GM18519 (cell line): Measurements from ENCODE around the gene FBXW8.
"Not testable (repeated sequence)": the region's sequence is repeated elsewhere in the genome, so short reads cannot be mapped to it uniquely, and the experiment has no call there.

Experiments used
- ATAC-seq: cut with Tn5 transposase; IDR thresholded peaks from one replicate; pipeline ENCODE4 v1.9.1; 2021; ENCODE audit warnings: mild to moderate bottlenecking, moderate library complexity; ENCODE audit not compliant: unreplicated experiment, low FRiP score

FBXW8 gene

GRCh38 chr12:117046861-117047530 lies 136.2 kb downstream of the FBXW8 start:
- ATAC-seq = no peak

GRCh38 chr12:117047810-117048584 lies 137.2 kb downstream of the FBXW8 start:
- no peak for ATAC-seq

- no peak for ATAC-seq
These were observed 137.8 kb downstream of the FBXW8 start for GRCh38 chr12:117048585-117048904.

- ATAC-seq = no peak
These were observed 138.5 kb downstream of the FBXW8 start for GRCh38 chr12:117049295-117049694.

- ATAC-seq = no peak
These were observed 139.3 kb downstream of the FBXW8 start for GRCh38 chr12:117050060-117050459.

- no peak for ATAC-seq
These were observed 140.6 kb downstream of the FBXW8 start for GRCh38 chr12:117051380-117051779.

GRCh38 chr12:117052386-117053049 lies 141.8 kb downstream of the FBXW8 start:
- ATAC-seq = no peak

- ATAC-seq = no peak
These were observed 142.3 kb downstream of the FBXW8 start for GRCh38 chr12:117053050-117053400.

GRCh38 chr12:117053597-117054201 lies 142.9 kb downstream of the FBXW8 start:
- no peak for ATAC-seq

GRCh38 chr12:117054279-117054678 lies 143.5 kb downstream of the FBXW8 start:
- ATAC-seq = no peak

GRCh38 chr12:117057626-117058025 lies 146.9 kb downstream of the FBXW8 start:
- ATAC-seq = not testable (repeated sequence)

GRCh38 chr12:117058442-117059072 lies 147.8 kb downstream of the FBXW8 start:
- no peak for ATAC-seq

GRCh38 chr12:117059156-117059555 lies 148.4 kb downstream of the FBXW8 start:
- ATAC-seq = no peak

- no peak for ATAC-seq
These were observed 149.6 kb downstream of the FBXW8 start for GRCh38 chr12:117060246-117060928.

GRCh38 chr12:117060929-117061305 lies 150.2 kb downstream of the FBXW8 start:
- ATAC-seq = no peak

- no peak for ATAC-seq
These were observed 150.9 kb downstream of the FBXW8 start for GRCh38 chr12:117061555-117062079.

GRCh38 chr12:117063162-117063911 lies 152.6 kb downstream of the FBXW8 start:
- ATAC-seq = no peak

- ATAC-seq = no peak
These were observed 153.3 kb downstream of the FBXW8 start for GRCh38 chr12:117064049-117064448.

GRCh38 chr12:117064596-117064995 lies 153.8 kb downstream of the FBXW8 start:
- ATAC-seq = no peak
